Liver (tissue), 9 donors: ENCODE measurements around the gene DRG2. TPM values are rescaled to one million over a fixed set of nuclear protein-coding genes. Genes with fewer than 3 reads are reported as not detected.

Source experiments
- DNase-seq: peaks from one replicate; pipeline ENCODE4 v3.0.0-alpha.2; 2017; ENCODE audit warnings: low spot score
- H3K27ac ChIP-seq, 2 donors: one replicate each; pipeline ENCODE4 v1.7.0; 2013; ENCODE audit warnings: inconsistent platforms in 2 of 2, low read length in 2 of 2, control low read depth in 1 of 2, low read depth in 1 of 2, mild to moderate bottlenecking in 1 of 2
- H3K27me3 ChIP-seq, 4 donors: one replicate each; pipeline versions ENCODE4 v1.6.1 to v1.7.0; 2013; ENCODE audit warnings: low read length in 3 of 4, inconsistent platforms in 1 of 4, mild to moderate bottlenecking in 1 of 4, moderate library complexity in 1 of 4; ENCODE audit not compliant: control insufficient read depth in 4 of 4, insufficient read depth in 4 of 4
- H3K36me3 ChIP-seq, 4 donors: one replicate each; pipeline versions ENCODE4 v1.6.1 to v1.7.0; 2013; ENCODE audit warnings: low read length in 3 of 4, mild to moderate bottlenecking in 3 of 4, low read depth in 1 of 4, moderate library complexity in 1 of 4; ENCODE audit not compliant: control insufficient read depth in 4 of 4, insufficient read depth in 3 of 4
- H3K4me1 ChIP-seq, 4 donors: one replicate each; pipeline versions ENCODE4 v1.6.1 to v1.7.0; 2013; ENCODE audit warnings: low read length in 3 of 4, mild to moderate bottlenecking in 3 of 4, moderate library complexity in 1 of 4; ENCODE audit not compliant: control insufficient read depth in 4 of 4, insufficient read depth in 4 of 4
- H3K4me3 ChIP-seq, 3 donors: one replicate each; pipeline versions ENCODE4 v1.6.1 to v1.7.0; 2013; ENCODE audit warnings: low read length in 3 of 3, control low read depth in 1 of 3, low read depth in 1 of 3, mild to moderate bottlenecking in 1 of 3
- H3K9ac ChIP-seq, 2 donors: one replicate each; pipeline ENCODE4 v1.7.0; 2013; ENCODE audit warnings: low read length in 2 of 2, mild to moderate bottlenecking in 2 of 2, moderate library complexity in 2 of 2, control low read depth in 1 of 2, low read depth in 1 of 2
- H3K9me3 ChIP-seq, 4 donors: one replicate each; pipeline versions ENCODE4 v1.6.1 to v1.7.0; 2013; ENCODE audit warnings: low read length in 3 of 4; ENCODE audit not compliant: control insufficient read depth in 4 of 4
- EGR1 ChIP-seq, 2 donors: IDR thresholded peaks; 2 replicates each; pipeline ENCODE4 v1.6.1; 2016 to 2018; ENCODE audit warnings: antibody characterized with exemption in 2 of 2, low read depth in 2 of 2
- FOXA1 ChIP-seq: IDR thresholded peaks from 2 replicates; pipeline ENCODE4 v1.6.1; 2016; ENCODE audit warnings: antibody characterized with exemption
- FOXA2 ChIP-seq: IDR thresholded peaks from 2 replicates; pipeline ENCODE4 v1.6.1; 2016; ENCODE audit warnings: antibody characterized with exemption
- GABPA ChIP-seq, 2 donors: IDR thresholded peaks in 1 of 2; conservative IDR thresholded peaks in 1 of 2; 2 replicates each; pipeline ENCODE4 v1.6.1; 2016; ENCODE audit warnings: antibody characterized with exemption in 2 of 2, mild to moderate bottlenecking in 1 of 2, moderate library complexity in 1 of 2
- HNF4A ChIP-seq, 2 donors: conservative IDR thresholded peaks; 2 replicates each; pipeline ENCODE4 v1.6.1; 2016; ENCODE audit warnings: antibody characterized with exemption in 2 of 2, mild to moderate bottlenecking in 2 of 2
- HNF4G ChIP-seq: IDR thresholded peaks from 2 replicates; pipeline ENCODE4 v1.6.1; 2016; ENCODE audit warnings: antibody characterized with exemption
- NR2F2 ChIP-seq: IDR thresholded peaks from 2 replicates; pipeline ENCODE4 v1.6.1; 2016; ENCODE audit warnings: antibody characterized with exemption
- RAD21 ChIP-seq, 2 donors: IDR thresholded peaks; 2 replicates each; pipeline ENCODE4 v1.6.1; 2016; ENCODE audit warnings: antibody characterized with exemption in 2 of 2, mild to moderate bottlenecking in 2 of 2
- RXRA ChIP-seq, 2 donors: IDR thresholded peaks; 2 replicates each; pipeline ENCODE4 v1.6.1; 2017 to 2018; ENCODE audit warnings: antibody characterized with exemption in 2 of 2, mild to moderate bottlenecking in 1 of 2
- SP1 ChIP-seq: IDR thresholded peaks from 2 replicates; pipeline ENCODE4 v1.6.1; 2018; ENCODE audit warnings: antibody characterized with exemption, mild to moderate bottlenecking
- TAF1 ChIP-seq: conservative IDR thresholded peaks from 2 replicates; pipeline ENCODE4 v1.6.1; 2016; ENCODE audit warnings: antibody characterized with exemption, mild to moderate bottlenecking
- YY1 ChIP-seq: IDR thresholded peaks from 2 replicates; pipeline ENCODE4 v1.6.1; 2016; ENCODE audit warnings: antibody characterized with exemption, mild to moderate bottlenecking
- WGBS: extraction: QIAGEN DNeasy Blood & Tissue Kit; methylation state at CpG from one replicate; pipeline ENCODE4 v1.1.7; 2013; 5-methylcytosine and 5-hydroxymethylcytosine counted together
- polyA plus RNA-seq, 2 donors: library from polyadenylated mRNA; stranded (reverse) in 1 of 2; unstranded in 1 of 2; fragments of 200-250 nt in 1 of 2; fragments of >200 nt in 1 of 2; fragmentation: Nextera tagmentation in 1 of 2; extraction: Ambion mirVana in 1 of 2; gene quantifications; one replicate each; pipeline versions ENCODE4 v1.2.1 to v1.2.3, GENCODE V29; 2013 to 2015
- total RNA-seq, 2 donors: library from RNA; depleted of rRNA; stranded (reverse); fragments of >200 nt; gene quantifications; one replicate each; pipeline ENCODE4 v1.2.3, GENCODE V29; 2014
- TF ChIP-seq, protein P1 (sequence below): IDR thresholded peaks from 2 replicates; pipeline ENCODE4 v1.6.1; 2016; ENCODE audit warnings: antibody characterized with exemption
- TF ChIP-seq, protein P2 (sequence below): fragments of 150-350 bp; IDR thresholded peaks from 2 replicates; pipeline ENCODE4 v1.5.1; 2017; ENCODE audit warnings: improper control_type of control experiment, low read depth, low read length; ENCODE audit not compliant: missing input control
- TF ChIP-seq, protein P3 (sequence below): IDR thresholded peaks from 2 replicates; pipeline ENCODE4 v1.6.1; 2016; ENCODE audit warnings: antibody characterized with exemption
- donor health status: healthy.
- donor health status: healthy.
- donor health status: healthy.
- donor health status: healthy.
- donor health status: healthy.

Gene DRG2
- total and polyA plus RNA-seq, 4 donors: 10.9 to 24.9 (median 18.6) TPM

DNA sequence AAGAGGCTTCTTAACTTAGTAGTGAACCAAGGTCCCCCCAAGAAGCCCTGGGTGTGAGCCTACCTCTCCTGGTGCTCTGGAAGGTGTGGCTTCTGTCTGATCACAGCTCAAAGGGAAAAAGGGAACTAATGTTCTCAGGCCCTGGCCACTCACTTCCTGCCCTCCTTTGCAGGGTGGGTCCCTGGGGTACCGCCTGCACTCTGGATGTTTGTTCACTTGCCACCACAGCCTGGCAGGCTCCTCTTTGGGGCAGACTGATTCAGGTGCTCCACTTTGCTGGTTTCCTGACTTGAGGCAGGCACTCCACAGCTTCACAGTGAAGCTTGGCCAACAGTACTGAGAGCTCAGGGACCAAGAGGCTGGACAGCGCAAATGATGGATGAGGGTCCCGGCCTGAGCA, 14.9 kb downstream of the DRG2 start (continued):
- TF ChIP-seq, protein P1, sequence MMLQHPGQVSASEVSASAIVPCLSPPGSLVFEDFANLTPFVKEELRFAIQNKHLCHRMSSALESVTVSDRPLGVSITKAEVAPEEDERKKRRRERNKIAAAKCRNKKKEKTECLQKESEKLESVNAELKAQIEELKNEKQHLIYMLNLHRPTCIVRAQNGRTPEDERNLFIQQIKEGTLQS: no peak
- TF ChIP-seq HNF4A (conservative IDR thresholded peaks at IDR 0.05) (no peak), RAD21 (IDR thresholded peaks at IDR 0.05) (no peak), TAF1 (no peak), RXRA (IDR thresholded peaks at IDR 0.05) (no peak), HNF4G (no peak), FOXA1 (no peak), GABPA (IDR thresholded peaks at IDR 0.05 in 1 of 2, conservative IDR thresholded peaks at IDR 0.05 in 1 of 2) (no peak), EGR1 (IDR thresholded peaks at IDR 0.05; ENCODE audit: low read depth in 2 of 2) (no peak)
- TF ChIP-seq, protein P2, sequence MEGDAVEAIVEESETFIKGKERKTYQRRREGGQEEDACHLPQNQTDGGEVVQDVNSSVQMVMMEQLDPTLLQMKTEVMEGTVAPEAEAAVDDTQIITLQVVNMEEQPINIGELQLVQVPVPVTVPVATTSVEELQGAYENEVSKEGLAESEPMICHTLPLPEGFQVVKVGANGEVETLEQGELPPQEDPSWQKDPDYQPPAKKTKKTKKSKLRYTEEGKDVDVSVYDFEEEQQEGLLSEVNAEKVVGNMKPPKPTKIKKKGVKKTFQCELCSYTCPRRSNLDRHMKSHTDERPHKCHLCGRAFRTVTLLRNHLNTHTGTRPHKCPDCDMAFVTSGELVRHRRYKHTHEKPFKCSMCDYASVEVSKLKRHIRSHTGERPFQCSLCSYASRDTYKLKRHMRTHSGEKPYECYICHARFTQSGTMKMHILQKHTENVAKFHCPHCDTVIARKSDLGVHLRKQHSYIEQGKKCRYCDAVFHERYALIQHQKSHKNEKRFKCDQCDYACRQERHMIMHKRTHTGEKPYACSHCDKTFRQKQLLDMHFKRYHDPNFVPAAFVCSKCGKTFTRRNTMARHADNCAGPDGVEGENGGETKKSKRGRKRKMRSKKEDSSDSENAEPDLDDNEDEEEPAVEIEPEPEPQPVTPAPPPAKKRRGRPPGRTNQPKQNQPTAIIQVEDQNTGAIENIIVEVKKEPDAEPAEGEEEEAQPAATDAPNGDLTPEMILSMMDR: no peak

DNA sequence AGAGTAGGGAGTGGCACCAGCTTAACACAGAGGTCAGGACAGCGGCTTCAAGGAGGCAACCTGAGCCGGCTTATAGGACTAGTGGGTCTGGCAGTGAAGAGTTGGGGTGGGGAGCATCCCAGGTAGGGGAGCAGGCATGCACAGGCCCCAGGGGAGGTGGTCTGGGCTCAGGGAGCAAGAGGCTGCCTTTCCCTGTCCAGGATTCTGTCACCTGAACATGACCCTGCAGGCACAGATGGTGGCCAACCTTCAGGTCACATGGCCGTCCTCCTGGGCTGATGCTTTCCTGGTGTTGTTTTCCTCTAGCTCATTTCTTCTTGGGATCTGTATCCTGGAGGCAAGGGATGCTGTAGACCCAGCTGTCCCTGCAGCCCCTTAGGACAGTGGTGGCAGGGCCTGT, 17.3 kb downstream of the DRG2 start:
- Histone ChIP-seq H3K27ac (no peak overlapping the region), H3K4me3 (no peak overlapping the region), H3K27me3 (no peaks in the 10 kb centered on the region), H3K36me3 (peaks cover 0 to 26% (median 4%) of the 10 kb centered on the region in 4 donors), H3K9me3 (no peaks in the 10 kb centered on the region), H3K4me1 (peaks cover 0 to 12% (median 4%) of the 10 kb centered on the region in 4 donors), H3K9ac (no peak overlapping the region)
- WGBS: 82% methylated on average over 3 of the region's 3 CpGs
- TF ChIP-seq NR2F2 (no peak), TAF1 (no peak), FOXA2 (no peak), RXRA (IDR thresholded peaks at IDR 0.05) (no peak), HNF4G (no peak), SP1 (no peak), YY1 (no peak), RAD21 (IDR thresholded peaks at IDR 0.05) (no peak), EGR1 (IDR thresholded peaks at IDR 0.05; ENCODE audit: low read depth in 2 of 2) (no peak)
- TF ChIP-seq, protein P2: no peak
- TF ChIP-seq, protein P1: no peak
- TF ChIP-seq, protein P3, sequence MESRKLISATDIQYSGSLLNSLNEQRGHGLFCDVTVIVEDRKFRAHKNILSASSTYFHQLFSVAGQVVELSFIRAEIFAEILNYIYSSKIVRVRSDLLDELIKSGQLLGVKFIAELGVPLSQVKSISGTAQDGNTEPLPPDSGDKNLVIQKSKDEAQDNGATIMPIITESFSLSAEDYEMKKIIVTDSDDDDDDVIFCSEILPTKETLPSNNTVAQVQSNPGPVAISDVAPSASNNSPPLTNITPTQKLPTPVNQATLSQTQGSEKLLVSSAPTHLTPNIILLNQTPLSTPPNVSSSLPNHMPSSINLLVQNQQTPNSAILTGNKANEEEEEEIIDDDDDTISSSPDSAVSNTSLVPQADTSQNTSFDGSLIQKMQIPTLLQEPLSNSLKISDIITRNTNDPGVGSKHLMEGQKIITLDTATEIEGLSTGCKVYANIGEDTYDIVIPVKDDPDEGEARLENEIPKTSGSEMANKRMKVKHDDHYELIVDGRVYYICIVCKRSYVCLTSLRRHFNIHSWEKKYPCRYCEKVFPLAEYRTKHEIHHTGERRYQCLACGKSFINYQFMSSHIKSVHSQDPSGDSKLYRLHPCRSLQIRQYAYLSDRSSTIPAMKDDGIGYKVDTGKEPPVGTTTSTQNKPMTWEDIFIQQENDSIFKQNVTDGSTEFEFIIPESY: no peak
- no peak for DNase-seq
